ENCODE results near the gene HS3ST5.
"Not testable (repeated sequence)": the region's sequence is repeated elsewhere in the genome, so short reads cannot be mapped to it uniquely, and the experiment has no call there.

HS3ST5 gene

DNA sequence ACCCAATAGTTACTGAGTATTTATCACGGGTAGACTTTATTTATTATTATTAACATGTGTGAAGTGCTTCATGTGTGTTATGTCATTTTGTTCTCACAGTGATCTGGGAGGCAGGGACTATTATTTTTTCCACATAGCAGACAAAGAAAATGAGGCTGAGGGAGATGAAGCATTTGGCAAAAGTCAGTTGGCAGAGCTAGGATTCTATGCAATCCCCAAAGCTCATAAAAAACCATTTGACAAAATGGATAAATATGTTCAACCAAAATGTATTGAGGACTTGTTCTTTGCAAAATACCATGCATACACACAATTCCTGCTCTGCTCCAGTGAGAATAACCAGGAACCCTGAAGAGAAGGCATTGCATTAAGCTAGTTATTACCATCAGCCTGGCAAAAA, 184.4 kb downstream of the HS3ST5 start:
- in situ Hi-C loops (cut with HindIII; ENCODE audit: low sequenced_read_pairs): no loop called here
- no peak for TF ChIP-seq CTCF (IDR thresholded peaks at IDR 0.05; ENCODE audit: low read depth, low read length, missing control alignments)
- DNase-seq (ENCODE audit: low read depth): no peak

GRCh38 chr6:114157848-114158247, 185.0 kb downstream of the HS3ST5 start:
- in situ Hi-C loops (cut with HindIII; ENCODE audit: low sequenced_read_pairs): no loop called here
- TF ChIP-seq CTCF (IDR thresholded peaks at IDR 0.05; ENCODE audit: low read depth, low read length, missing control alignments): no peak
- no peak for DNase-seq (ENCODE audit: low read depth)
- H3K4me3 ChIP-seq (ENCODE audit: low read depth, low read length): no peak overlapping the region

More for the DNA sequence above, 184.4 kb downstream of the HS3ST5 start:
- H3K4me3 ChIP-seq (ENCODE audit: low read depth, low read length): no peak overlapping the region

- DNase-seq (ENCODE audit: low read depth): no peak
- no peak for TF ChIP-seq CTCF (IDR thresholded peaks at IDR 0.05; ENCODE audit: low read depth, low read length, missing control alignments)
- no peak overlapping the region for H3K4me3 ChIP-seq (ENCODE audit: low read depth, low read length)
- in situ Hi-C loops (cut with HindIII; ENCODE audit: low sequenced_read_pairs): no loop called here
These were observed 187.1 kb downstream of the HS3ST5 start for GRCh38 chr6:114155763-114156162.

DNA sequence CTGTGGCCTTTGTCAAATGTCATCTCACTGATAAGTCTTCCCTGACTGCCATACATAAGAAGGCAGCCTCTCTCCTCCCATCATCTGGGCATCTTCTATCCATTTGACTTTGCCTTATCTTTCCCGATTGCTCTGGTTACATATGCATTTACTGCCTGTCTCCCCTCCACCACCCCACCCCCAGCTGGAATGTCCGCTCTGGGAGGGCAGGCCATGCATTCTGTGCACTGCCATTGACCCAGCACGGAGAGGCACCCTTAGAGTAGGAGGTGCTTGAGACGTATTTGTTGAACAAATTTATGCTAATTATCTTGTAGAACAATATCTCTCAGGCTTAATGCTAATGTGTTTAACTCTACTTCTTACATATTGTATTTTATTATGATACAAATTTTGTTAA, 188.0 kb downstream of the HS3ST5 start:
- no peak for TF ChIP-seq CTCF (IDR thresholded peaks at IDR 0.05; ENCODE audit: low read depth, low read length, missing control alignments)
- DNase-seq (ENCODE audit: low read depth): no peak
- in situ Hi-C loops (cut with HindIII; ENCODE audit: low sequenced_read_pairs): no loop called here
- no peak overlapping the region for H3K4me3 ChIP-seq (ENCODE audit: low read depth, low read length)

- in situ Hi-C loops (cut with HindIII; ENCODE audit: low sequenced_read_pairs): no loop called here
- no peak overlapping the region for H3K4me3 ChIP-seq (ENCODE audit: low read depth, low read length)
- TF ChIP-seq CTCF (IDR thresholded peaks at IDR 0.05; ENCODE audit: low read depth, low read length, missing control alignments): no peak
- DNase-seq (ENCODE audit: low read depth): no peak
These were observed 189.4 kb downstream of the HS3ST5 start for GRCh38 chr6:114153448-114153847.

GRCh38 chr6:114151064-114151690, 191.6 kb downstream of the HS3ST5 start:
- no peak for DNase-seq (ENCODE audit: low read depth)
- TF ChIP-seq CTCF (IDR thresholded peaks at IDR 0.05; ENCODE audit: low read depth, low read length, missing control alignments): no peak
- in situ Hi-C loops (cut with HindIII; ENCODE audit: low sequenced_read_pairs): no loop called here
- H3K4me3 ChIP-seq (ENCODE audit: low read depth, low read length): no peak overlapping the region

DNA sequence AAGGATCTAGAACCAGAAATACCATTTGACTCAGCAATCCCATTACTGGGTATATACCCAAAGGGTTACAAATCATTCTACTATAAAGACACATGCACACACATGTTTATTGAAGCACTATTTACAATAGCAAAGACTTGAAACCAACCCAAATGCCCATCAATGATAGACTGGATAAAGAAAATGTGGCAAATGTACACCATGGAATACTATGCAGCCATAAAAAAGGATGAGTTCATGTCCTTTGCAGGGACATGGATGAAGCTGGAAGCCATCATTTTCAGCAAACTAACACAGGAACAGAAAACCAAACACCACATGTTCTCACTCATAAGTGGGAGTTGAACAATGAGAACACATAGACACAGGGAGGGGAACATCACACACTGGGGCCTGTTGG, 193.6 kb downstream of the HS3ST5 start:
- in situ Hi-C loops (cut with HindIII; ENCODE audit: low sequenced_read_pairs); DNase-seq (ENCODE audit: low read depth); H3K4me3 ChIP-seq (ENCODE audit: low read depth, low read length): not testable (repeated sequence)
